Ishikawa (cell line): ENCODE data around the gene CORO1C.

Experiments
- CEBPB ChIP-seq: IDR thresholded peaks from 2 replicates; pipeline ENCODE4 v1.6.1; 2012
- CREB1 ChIP-seq: IDR thresholded peaks from 2 replicates; pipeline ENCODE4 v1.6.1; 2012; ENCODE audit warnings: low read depth
- EGR1 ChIP-seq: IDR thresholded peaks from 2 replicates; pipeline ENCODE4 v1.6.1; 2012
- EP300 ChIP-seq: IDR thresholded peaks from 2 replicates; pipeline ENCODE4 v1.6.1; 2012; ENCODE audit warnings: borderline replicate concordance
- FOXM1 ChIP-seq: IDR thresholded peaks from 2 replicates; pipeline ENCODE4 v1.6.1; 2012; ENCODE audit warnings: low read depth, borderline replicate concordance
- NFIC ChIP-seq: IDR thresholded peaks from 2 replicates; pipeline ENCODE4 v1.6.1; 2012
- RAD21 ChIP-seq: IDR thresholded peaks from 2 replicates; pipeline ENCODE4 v1.6.1; 2012; ENCODE audit warnings: low read depth
- TAF1 ChIP-seq: IDR thresholded peaks from 2 replicates; pipeline ENCODE4 v1.6.1; 2012; ENCODE audit warnings: low read depth, mild to moderate bottlenecking
- TCF12 ChIP-seq: IDR thresholded peaks from 2 replicates; pipeline ENCODE4 v1.6.1; 2012; ENCODE audit warnings: low read depth
- TEAD4 ChIP-seq: IDR thresholded peaks from 2 replicates; pipeline ENCODE4 v1.6.1; 2012
- USF1 ChIP-seq: IDR thresholded peaks from 2 replicates; pipeline ENCODE4 v1.6.1; 2012
- YY1 ChIP-seq: IDR thresholded peaks from 2 replicates; pipeline ENCODE4 v1.6.1; 2012; ENCODE audit warnings: low read depth
- ZBTB7A ChIP-seq: IDR thresholded peaks from 2 replicates; pipeline ENCODE4 v1.6.1; 2012; ENCODE audit warnings: low read depth
- TF ChIP-seq, protein P1 (sequence below): IDR thresholded peaks from 2 replicates; pipeline ENCODE4 v1.6.1; 2012; ENCODE audit warnings: low read depth, mild to moderate bottlenecking
- TF ChIP-seq, protein P2 (sequence below): IDR thresholded peaks from 2 replicates; pipeline ENCODE4 v1.6.1; 2012

CORO1C gene

GRCh38 chr12:108699955-108700563 lies 31.3 kb downstream of the CORO1C start:
- TF ChIP-seq CREB1 (no peak), FOXM1 (no peak), RAD21 (no peak), NFIC (no peak)
- TF ChIP-seq, protein P1, sequence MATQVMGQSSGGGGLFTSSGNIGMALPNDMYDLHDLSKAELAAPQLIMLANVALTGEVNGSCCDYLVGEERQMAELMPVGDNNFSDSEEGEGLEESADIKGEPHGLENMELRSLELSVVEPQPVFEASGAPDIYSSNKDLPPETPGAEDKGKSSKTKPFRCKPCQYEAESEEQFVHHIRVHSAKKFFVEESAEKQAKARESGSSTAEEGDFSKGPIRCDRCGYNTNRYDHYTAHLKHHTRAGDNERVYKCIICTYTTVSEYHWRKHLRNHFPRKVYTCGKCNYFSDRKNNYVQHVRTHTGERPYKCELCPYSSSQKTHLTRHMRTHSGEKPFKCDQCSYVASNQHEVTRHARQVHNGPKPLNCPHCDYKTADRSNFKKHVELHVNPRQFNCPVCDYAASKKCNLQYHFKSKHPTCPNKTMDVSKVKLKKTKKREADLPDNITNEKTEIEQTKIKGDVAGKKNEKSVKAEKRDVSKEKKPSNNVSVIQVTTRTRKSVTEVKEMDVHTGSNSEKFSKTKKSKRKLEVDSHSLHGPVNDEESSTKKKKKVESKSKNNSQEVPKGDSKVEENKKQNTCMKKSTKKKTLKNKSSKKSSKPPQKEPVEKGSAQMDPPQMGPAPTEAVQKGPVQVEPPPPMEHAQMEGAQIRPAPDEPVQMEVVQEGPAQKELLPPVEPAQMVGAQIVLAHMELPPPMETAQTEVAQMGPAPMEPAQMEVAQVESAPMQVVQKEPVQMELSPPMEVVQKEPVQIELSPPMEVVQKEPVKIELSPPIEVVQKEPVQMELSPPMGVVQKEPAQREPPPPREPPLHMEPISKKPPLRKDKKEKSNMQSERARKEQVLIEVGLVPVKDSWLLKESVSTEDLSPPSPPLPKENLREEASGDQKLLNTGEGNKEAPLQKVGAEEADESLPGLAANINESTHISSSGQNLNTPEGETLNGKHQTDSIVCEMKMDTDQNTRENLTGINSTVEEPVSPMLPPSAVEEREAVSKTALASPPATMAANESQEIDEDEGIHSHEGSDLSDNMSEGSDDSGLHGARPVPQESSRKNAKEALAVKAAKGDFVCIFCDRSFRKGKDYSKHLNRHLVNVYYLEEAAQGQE = no peak
- TF ChIP-seq, protein P2, sequence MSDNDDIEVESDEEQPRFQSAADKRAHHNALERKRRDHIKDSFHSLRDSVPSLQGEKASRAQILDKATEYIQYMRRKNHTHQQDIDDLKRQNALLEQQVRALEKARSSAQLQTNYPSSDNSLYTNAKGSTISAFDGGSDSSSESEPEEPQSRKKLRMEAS = no peak

DNA sequence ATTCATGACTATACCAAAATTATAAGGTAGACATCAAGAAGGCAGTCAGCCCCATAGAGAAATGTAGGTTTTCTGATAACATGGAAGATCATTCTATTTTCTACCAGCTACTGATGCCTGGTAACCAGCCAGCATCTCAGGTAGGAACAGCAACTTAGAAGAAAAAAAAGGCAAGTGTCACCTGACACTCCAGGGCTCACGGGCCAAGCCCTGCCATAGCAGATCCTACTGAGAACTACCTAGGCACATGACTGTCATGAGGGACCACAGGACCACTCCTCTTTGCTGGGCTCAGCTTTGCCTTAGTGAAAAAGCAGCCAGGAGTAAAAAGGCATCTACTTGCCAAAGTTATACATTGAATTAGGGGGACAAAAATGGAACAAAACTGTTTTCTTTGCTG lies 33.4 kb downstream of the CORO1C start:
- TF ChIP-seq RAD21 (no peak), NFIC (no peak), YY1 (no peak), USF1 (peak; percentile 56; the same call in 1 of the 2 replicates)
- TF ChIP-seq, protein P1 = no peak

DNA sequence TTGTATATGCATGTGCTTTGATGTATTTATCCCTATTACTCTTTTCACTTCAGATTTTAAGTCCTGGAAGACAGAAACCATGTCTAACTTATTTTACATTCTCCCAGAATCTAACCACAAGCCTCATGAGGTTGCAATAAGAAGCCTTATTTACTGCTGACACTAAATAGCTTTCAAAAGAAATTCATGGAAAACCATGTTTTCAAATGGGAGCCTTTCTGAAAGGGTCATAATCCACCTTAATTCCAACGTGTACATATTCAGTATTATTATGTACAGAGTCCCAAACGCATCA lies 34.4 kb downstream of the CORO1C start:
- no peak for TF ChIP-seq YY1
- TF ChIP-seq, protein P1 = no peak
- TF ChIP-seq CREB1 = no peak
- no peak for TF ChIP-seq EGR1
- TF ChIP-seq EP300 = no peak
- TF ChIP-seq, protein P2 = no peak
- TF ChIP-seq TCF12 = no peak
- no peak for TF ChIP-seq CEBPB
- no peak for TF ChIP-seq ZBTB7A
- TF ChIP-seq FOXM1 = no peak
- TF ChIP-seq TEAD4 = no peak
- no peak for TF ChIP-seq NFIC
- no peak for TF ChIP-seq USF1
- TF ChIP-seq RAD21 = no peak
- no peak for TF ChIP-seq TAF1

DNA sequence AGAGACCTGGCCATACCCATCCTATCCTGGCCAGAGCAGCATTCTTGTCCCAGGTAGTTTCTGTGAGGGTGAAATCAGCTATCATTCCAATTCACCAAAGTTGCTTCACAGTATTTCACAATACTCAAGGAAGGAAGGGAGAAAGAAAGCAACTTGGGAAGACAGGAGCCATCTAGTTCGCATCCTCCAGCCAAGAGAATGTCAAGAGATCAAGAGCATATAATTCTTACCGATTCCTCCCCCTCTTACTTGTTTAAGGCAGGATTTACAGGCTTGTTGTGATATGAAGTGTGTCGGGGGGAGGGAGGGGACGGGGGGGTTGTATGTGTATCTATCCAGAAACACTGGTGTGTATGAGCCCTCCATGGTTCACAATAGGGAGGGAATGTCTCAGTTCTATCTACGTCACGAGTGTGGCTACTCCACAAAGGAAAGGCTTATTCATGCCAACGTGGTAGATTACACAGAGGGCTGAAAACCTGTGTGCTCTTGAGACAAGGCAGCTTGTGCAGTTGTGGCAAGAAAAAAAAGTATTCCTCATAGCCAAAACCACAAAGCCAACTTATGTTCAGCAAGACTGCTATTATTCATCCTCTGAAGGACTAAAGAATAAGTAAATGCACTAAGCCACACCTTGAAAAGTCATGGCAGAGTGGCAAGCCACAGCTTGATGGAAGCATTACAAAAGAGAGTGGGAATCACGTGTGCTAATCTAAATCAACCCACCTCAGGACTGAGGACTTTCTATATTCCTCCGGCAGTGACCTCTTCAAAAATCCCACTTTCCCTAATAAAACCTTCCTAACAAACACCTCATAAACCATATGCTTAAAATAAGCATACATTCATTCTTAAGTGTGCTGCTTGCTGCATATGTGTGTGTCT lies 35.0 kb downstream of the CORO1C start:
- no peak for TF ChIP-seq NFIC
- TF ChIP-seq FOXM1 = no peak
- no peak for TF ChIP-seq EP300
- no peak for TF ChIP-seq ZBTB7A
- no peak for TF ChIP-seq TAF1
- TF ChIP-seq YY1 = no peak
- TF ChIP-seq, protein P2 = no peak
- TF ChIP-seq TEAD4 = no peak
- TF ChIP-seq, protein P1 = no peak
- no peak for TF ChIP-seq TCF12
- TF ChIP-seq CREB1 = no peak
- TF ChIP-seq CEBPB = no peak
- TF ChIP-seq USF1 = no peak
- no peak for TF ChIP-seq RAD21
- no peak for TF ChIP-seq EGR1
